Measurements from ENCODE around the gene MRFAP1L1.

MRFAP1L1 gene

DNA sequence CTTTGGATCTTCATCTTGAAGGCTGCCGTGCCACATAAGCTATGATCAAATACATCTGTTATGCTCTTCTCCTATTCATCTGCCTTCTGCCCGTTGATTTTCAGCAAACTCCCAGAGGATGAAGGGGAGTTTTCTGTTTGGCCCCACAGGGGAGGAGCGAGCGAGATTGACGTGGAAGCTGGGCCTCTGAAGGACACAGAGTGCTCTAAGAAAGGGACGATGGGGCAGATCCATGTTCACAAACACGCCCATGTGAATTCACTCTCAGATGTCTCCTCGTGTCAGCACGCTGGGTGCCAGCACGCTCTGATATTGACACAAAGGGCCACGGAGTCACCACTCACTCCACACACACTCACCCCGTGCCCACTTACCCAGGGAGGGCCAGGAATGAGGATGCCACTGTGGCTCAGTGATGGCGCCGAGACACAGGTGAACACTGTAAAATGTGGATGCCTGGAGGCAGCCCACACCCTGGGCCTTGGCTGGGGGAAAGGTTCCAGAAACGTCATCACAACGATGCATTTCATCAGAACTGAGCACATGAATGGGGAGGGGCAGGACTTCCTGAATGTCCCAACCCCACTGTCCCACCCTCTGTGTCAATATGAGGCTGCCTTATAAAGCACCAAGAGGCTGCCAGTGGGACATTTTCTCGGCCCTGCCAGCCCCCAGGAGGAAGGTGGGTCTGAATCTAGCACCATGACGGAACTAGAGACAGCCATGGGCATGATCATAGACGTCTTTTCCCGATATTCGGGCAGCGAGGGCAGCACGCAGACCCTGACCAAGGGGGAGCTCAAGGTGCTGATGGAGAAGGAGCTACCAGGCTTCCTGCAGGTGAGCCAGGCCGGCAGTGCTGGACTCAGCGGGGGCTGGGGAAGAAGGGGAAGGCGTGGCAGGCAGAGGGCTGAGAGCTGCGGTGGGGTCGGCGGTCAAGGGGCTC is 16.2 kb downstream of the MRFAP1L1 start, which contains the start of gene S100P:
TSS of gene S100P (plus strand) at position 648 of the 946 bp plus-strand sequence. CDS start at position 703, 55 bp downstream.
- Histone ChIP-seq H2BK12ac (ENCODE audit: low read length) (no peak within 1 kb of the TSS), H3K79me1 (ENCODE audit: low read depth, low read length) (peaks cover 2% of the 10 kb centered on the region), H3K36me3 (replicated peaks in 1 of 2; ENCODE audit: control insufficient read depth in 2 of 2, insufficient read depth in 2 of 2, low read length in 2 of 2) (no peaks in the 10 kb centered on the region), H2BK15ac (ENCODE audit: low read length) (peak within 1 kb of the TSS; percentile 68), H3K4me2 (ENCODE audit: insufficient read depth, low read length, poor library complexity, severe bottlenecking) (no peak within 1 kb of the TSS), H2AK5ac (ENCODE audit: low read depth, low read length) (peak within 1 kb of the TSS; percentile 47), H4K91ac (ENCODE audit: low read depth, low read length, poor library complexity) (no peak within 1 kb of the TSS), H3K14ac (ENCODE audit: low read length) (peak within 1 kb of the TSS; percentile 94), H3K4ac (ENCODE audit: low read length) (no peak within 1 kb of the TSS), H3K9ac (ENCODE audit: low read depth, low read length, poor library complexity) (peak within 1 kb of the TSS; percentile 51), H3K4me3 (ENCODE audit: low read length in 2 of 2) (no peak within 1 kb of the TSS), H3K27me3 (ENCODE audit: control insufficient read depth in 3 of 3, insufficient read depth in 3 of 3, low read depth in 1 of 3, low read length in 3 of 3) (no peaks in the 10 kb centered on the region), H3K27ac (replicated peaks; ENCODE audit: low read length) (no peak within 1 kb of the TSS), H3K18ac (ENCODE audit: low read length) (peak within 1 kb of the TSS; percentile 31), H2BK5ac (ENCODE audit: low read length) (peak within 1 kb of the TSS; percentile 53), H2BK120ac (ENCODE audit: low read depth, low read length) (no peak within 1 kb of the TSS), H3K23ac (ENCODE audit: low read depth, low read length, poor library complexity) (peak within 1 kb of the TSS; percentile 89), H2AFZ (ENCODE audit: low read length) (peak within 1 kb of the TSS; percentile 15), H3K9me3 (replicated peaks in 1 of 2; ENCODE audit: control insufficient read depth in 2 of 2, insufficient read depth in 1 of 2, low read depth in 1 of 2, low read length in 2 of 2) (no peaks in the 10 kb centered on the region), H4K8ac (ENCODE audit: low read depth, low read length) (no peak within 1 kb of the TSS), H3K4me1 (ENCODE audit: control insufficient read depth in 2 of 2, insufficient read depth in 1 of 2, low read depth in 1 of 2, low read length in 2 of 2) (peaks cover 7 to 8% of the 10 kb centered on the region in 2 donors)
- WGBS, 2 donors (ENCODE audit: extremely low coverage in 2 of 2, insufficient read length in 2 of 2, insufficient replicate concordance in 1 of 2): no CpG with 5 or more reads among the region's 29 CpGs
- DNase-seq (ENCODE audit: low spot score): no peak

DNA sequence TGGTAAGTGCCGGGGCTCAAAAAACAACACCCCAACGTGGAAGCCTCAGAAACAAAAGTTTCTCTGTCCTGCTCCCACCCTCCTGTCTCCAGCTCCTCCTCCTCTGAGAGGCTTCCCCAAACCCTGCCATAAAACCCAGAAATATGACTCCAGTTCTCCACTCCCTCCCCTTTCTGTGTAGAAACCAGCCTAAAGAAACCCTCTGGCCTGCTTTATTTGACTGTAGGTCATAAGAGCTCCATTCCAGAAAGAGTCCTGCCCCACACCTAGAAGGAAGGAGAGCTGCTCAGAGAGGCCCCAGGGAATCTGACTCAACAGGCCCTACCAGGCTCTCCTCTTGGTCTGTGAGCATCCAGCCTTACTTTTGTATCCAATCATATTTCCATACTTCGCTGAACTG is 16.9 kb downstream of the MRFAP1L1 start:
- no peak overlapping the region for H3K27ac ChIP-seq (replicated peaks; ENCODE audit: low read length)
- H3K4me1 ChIP-seq (ENCODE audit: control insufficient read depth in 2 of 2, insufficient read depth in 1 of 2, low read depth in 1 of 2, low read length in 2 of 2): peaks cover 8 to 10% of the 10 kb centered on the region in 2 donors

DNA sequence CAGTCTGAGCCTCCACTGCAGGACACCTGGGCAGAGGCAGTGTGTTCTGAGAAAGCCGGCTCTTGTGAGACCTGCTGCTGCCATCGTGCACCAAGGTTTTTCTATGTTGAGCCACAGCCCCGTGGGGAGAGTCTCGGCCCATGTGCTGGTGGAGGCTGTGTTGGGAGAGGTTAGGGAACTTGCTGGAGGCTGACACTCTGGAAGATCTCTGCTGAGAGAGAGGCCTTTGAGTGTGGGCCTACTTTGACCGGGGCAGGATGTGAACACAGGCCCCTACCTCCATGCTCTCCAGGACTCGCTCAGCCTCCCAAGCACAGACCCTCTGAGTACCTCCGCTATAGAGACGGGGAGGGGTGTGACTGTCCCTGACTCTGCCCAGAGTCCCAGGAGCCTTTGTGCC is 17.3 kb downstream of the MRFAP1L1 start:
- no peak for DNase-seq (ENCODE audit: low spot score)
- Histone ChIP-seq H3K36me3 (replicated peaks in 1 of 2; ENCODE audit: control insufficient read depth in 2 of 2, insufficient read depth in 2 of 2, low read length in 2 of 2) (no peaks in the 10 kb centered on the region), H3K79me1 (ENCODE audit: low read depth, low read length) (peaks cover 2% of the 10 kb centered on the region), H3K9me3 (replicated peaks in 1 of 2; ENCODE audit: control insufficient read depth in 2 of 2, insufficient read depth in 1 of 2, low read depth in 1 of 2, low read length in 2 of 2) (peaks cover 0 to under 1% of the 10 kb centered on the region in 2 donors), H3K9ac (ENCODE audit: low read depth, low read length, poor library complexity) (no peak overlapping the region), H2BK120ac (ENCODE audit: low read depth, low read length) (no peak overlapping the region), H3K4me1 (ENCODE audit: control insufficient read depth in 2 of 2, insufficient read depth in 1 of 2, low read depth in 1 of 2, low read length in 2 of 2) (peaks cover 8 to 10% of the 10 kb centered on the region in 2 donors), H3K14ac (ENCODE audit: low read length) (no peak overlapping the region), H3K4me2 (ENCODE audit: insufficient read depth, low read length, poor library complexity, severe bottlenecking) (no peak overlapping the region), H2AFZ (ENCODE audit: low read length) (peak overlapping the region; percentile 15), H3K27ac (replicated peaks; ENCODE audit: low read length) (no peak overlapping the region), H4K91ac (ENCODE audit: low read depth, low read length, poor library complexity) (no peak overlapping the region), H2AK5ac (ENCODE audit: low read depth, low read length) (no peak overlapping the region), H4K8ac (ENCODE audit: low read depth, low read length) (no peak overlapping the region), H3K4me3 (ENCODE audit: low read length in 2 of 2) (no peak overlapping the region), H3K4ac (ENCODE audit: low read length) (no peak overlapping the region), H3K18ac (ENCODE audit: low read length) (no peak overlapping the region), H2BK15ac (ENCODE audit: low read length) (no peak overlapping the region), H3K23ac (ENCODE audit: low read depth, low read length, poor library complexity) (no peak overlapping the region), H3K27me3 (ENCODE audit: control insufficient read depth in 3 of 3, insufficient read depth in 3 of 3, low read depth in 1 of 3, low read length in 3 of 3) (no peaks in the 10 kb centered on the region), H2BK12ac (ENCODE audit: low read length) (no peak overlapping the region), H2BK5ac (ENCODE audit: low read length) (no peak overlapping the region)
- no CpG with 5 or more reads among the region's 8 CpGs for WGBS, 2 donors (ENCODE audit: extremely low coverage in 2 of 2, insufficient read length in 2 of 2, insufficient replicate concordance in 1 of 2)

More for the DNA sequence above, 16.9 kb downstream of the MRFAP1L1 start:
- Histone ChIP-seq H2BK120ac (ENCODE audit: low read depth, low read length) (no peak overlapping the region), H4K91ac (ENCODE audit: low read depth, low read length, poor library complexity) (no peak overlapping the region), H3K4ac (ENCODE audit: low read length) (no peak overlapping the region), H3K14ac (ENCODE audit: low read length) (no peak overlapping the region), H3K9me3 (replicated peaks in 1 of 2; ENCODE audit: control insufficient read depth in 2 of 2, insufficient read depth in 1 of 2, low read depth in 1 of 2, low read length in 2 of 2) (no peaks in the 10 kb centered on the region), H2BK15ac (ENCODE audit: low read length) (no peak overlapping the region), H2AFZ (ENCODE audit: low read length) (peak overlapping the region; percentile 15), H3K4me2 (ENCODE audit: insufficient read depth, low read length, poor library complexity, severe bottlenecking) (no peak overlapping the region), H2BK12ac (ENCODE audit: low read length) (no peak overlapping the region), H3K23ac (ENCODE audit: low read depth, low read length, poor library complexity) (no peak overlapping the region), H3K9ac (ENCODE audit: low read depth, low read length, poor library complexity) (no peak overlapping the region), H3K18ac (ENCODE audit: low read length) (no peak overlapping the region), H4K8ac (ENCODE audit: low read depth, low read length) (no peak overlapping the region), H3K79me1 (ENCODE audit: low read depth, low read length) (peaks cover 2% of the 10 kb centered on the region), H3K4me3 (ENCODE audit: low read length in 2 of 2) (no peak overlapping the region), H3K27me3 (ENCODE audit: control insufficient read depth in 3 of 3, insufficient read depth in 3 of 3, low read depth in 1 of 3, low read length in 3 of 3) (no peaks in the 10 kb centered on the region), H2BK5ac (ENCODE audit: low read length) (no peak overlapping the region), H2AK5ac (ENCODE audit: low read depth, low read length) (no peak overlapping the region), H3K36me3 (replicated peaks in 1 of 2; ENCODE audit: control insufficient read depth in 2 of 2, insufficient read depth in 2 of 2, low read length in 2 of 2) (no peaks in the 10 kb centered on the region)
- DNase-seq (ENCODE audit: low spot score): no peak
- WGBS, 2 donors (ENCODE audit: extremely low coverage in 2 of 2, insufficient read length in 2 of 2, insufficient replicate concordance in 1 of 2): no CpG with 5 or more reads among the region's 3 CpGs

DNA sequence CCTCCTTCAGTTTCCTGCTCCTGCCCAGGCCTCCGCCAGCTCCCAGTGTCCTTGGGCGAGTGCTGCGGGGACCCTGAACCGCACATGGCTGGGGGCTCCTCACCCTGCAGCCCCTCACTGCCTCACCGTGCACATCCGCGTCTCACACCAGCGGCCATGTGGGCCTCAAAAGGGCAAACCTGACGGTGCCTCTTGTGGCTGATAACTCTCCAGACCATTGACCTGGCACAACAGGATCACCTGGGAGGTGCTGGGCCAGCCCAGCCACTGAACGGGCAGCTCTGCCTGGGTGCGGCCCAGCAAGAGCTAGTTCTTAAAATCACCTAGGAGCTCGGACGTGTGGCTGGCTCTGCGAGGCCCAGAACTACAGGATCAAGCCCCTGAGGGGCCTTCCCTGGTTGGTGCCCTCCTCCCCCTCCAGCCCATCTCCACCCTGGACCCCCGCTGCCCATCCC is 20.1 kb downstream of the MRFAP1L1 start:
- H3K79me1 ChIP-seq (ENCODE audit: low read depth, low read length): peaks cover 2% of the 10 kb centered on the region
- H3K27ac ChIP-seq (replicated peaks; ENCODE audit: low read length): no peak overlapping the region
- no peak for DNase-seq (ENCODE audit: low spot score)
- no peak overlapping the region for H2BK12ac ChIP-seq (ENCODE audit: low read length)
- H2AFZ ChIP-seq (ENCODE audit: low read length): peak overlapping the region; percentile 89
- no peak overlapping the region for H2BK15ac ChIP-seq (ENCODE audit: low read length)
- H3K14ac ChIP-seq (ENCODE audit: low read length): no peak overlapping the region
- no peak overlapping the region for H3K4ac ChIP-seq (ENCODE audit: low read length)
- peaks cover 8 to 10% of the 10 kb centered on the region in 2 donors for H3K4me1 ChIP-seq (ENCODE audit: control insufficient read depth in 2 of 2, insufficient read depth in 1 of 2, low read depth in 1 of 2, low read length in 2 of 2)
- H3K4me3 ChIP-seq (ENCODE audit: low read length in 2 of 2): no peak overlapping the region
- H4K91ac ChIP-seq (ENCODE audit: low read depth, low read length, poor library complexity): peak overlapping the region; percentile 38
- no CpG with 5 or more reads among the region's 15 CpGs for WGBS, 2 donors (ENCODE audit: extremely low coverage in 2 of 2, insufficient read length in 2 of 2, insufficient replicate concordance in 1 of 2)
- no peak overlapping the region for H2BK5ac ChIP-seq (ENCODE audit: low read length)
- H3K9me3 ChIP-seq (replicated peaks in 1 of 2; ENCODE audit: control insufficient read depth in 2 of 2, insufficient read depth in 1 of 2, low read depth in 1 of 2, low read length in 2 of 2): peaks cover 3 to 6% of the 10 kb centered on the region in 2 donors
- H3K23ac ChIP-seq (ENCODE audit: low read depth, low read length, poor library complexity): peak overlapping the region; percentile 62
- H2AK5ac ChIP-seq (ENCODE audit: low read depth, low read length): peak overlapping the region; percentile 86
- no peaks in the 10 kb centered on the region for H3K27me3 ChIP-seq (ENCODE audit: control insufficient read depth in 3 of 3, insufficient read depth in 3 of 3, low read depth in 1 of 3, low read length in 3 of 3)
- H3K9ac ChIP-seq (ENCODE audit: low read depth, low read length, poor library complexity): no peak overlapping the region
- H3K18ac ChIP-seq (ENCODE audit: low read length): peak overlapping the region; percentile 84
- no peak overlapping the region for H2BK120ac ChIP-seq (ENCODE audit: low read depth, low read length)
- peak overlapping the region; percentile 17 for H4K8ac ChIP-seq (ENCODE audit: low read depth, low read length)
- H3K36me3 ChIP-seq (replicated peaks in 1 of 2; ENCODE audit: control insufficient read depth in 2 of 2, insufficient read depth in 2 of 2, low read length in 2 of 2): no peaks in the 10 kb centered on the region
- no peak overlapping the region for H3K4me2 ChIP-seq (ENCODE audit: insufficient read depth, low read length, poor library complexity, severe bottlenecking)
